ENCODE measurements around the gene FMNL2.
"Not testable (repeated sequence)": the region's sequence is repeated elsewhere in the genome, so short reads cannot be mapped to it uniquely, and the experiment has no call there.

Gene FMNL2

DNA sequence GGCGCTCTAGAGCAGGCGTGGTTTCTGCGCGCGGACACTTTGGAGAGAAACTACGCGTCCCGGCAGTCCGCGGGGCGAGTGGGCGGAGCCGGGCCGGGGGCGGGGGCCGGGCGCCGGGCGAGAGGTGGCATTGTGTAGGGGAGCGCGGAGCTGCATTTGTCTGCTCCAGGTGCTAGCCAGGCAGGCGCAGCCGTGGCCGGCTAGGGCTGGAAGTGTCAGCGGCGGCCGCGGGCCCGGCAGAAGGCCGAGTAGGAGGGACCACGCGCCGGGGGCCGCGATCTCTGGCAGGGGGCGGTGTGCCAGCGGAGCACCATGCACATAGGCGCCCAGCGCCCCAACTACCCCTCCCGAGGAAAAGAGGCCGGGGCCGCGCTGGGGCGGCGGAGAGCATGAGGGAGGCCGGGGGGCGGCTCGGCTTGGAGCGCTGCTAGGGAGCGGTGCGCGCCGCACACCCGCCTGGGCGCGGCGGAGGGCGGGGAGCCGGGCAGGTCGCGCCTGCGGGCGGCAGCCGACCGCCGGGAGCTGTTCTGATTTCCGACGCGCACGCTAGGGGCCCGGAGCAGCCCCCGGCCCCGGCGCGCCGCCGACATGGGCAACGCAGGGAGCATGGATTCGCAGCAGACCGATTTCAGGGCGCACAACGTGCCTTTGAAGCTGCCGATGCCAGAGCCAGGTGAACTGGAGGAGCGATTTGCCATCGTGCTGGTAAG, at the start of gene FMNL2:
TSS of gene FMNL2 (plus strand) at position 159 of the 710 bp plus-strand sequence.
- peak; percentile 78 for DNase-seq

DNA sequence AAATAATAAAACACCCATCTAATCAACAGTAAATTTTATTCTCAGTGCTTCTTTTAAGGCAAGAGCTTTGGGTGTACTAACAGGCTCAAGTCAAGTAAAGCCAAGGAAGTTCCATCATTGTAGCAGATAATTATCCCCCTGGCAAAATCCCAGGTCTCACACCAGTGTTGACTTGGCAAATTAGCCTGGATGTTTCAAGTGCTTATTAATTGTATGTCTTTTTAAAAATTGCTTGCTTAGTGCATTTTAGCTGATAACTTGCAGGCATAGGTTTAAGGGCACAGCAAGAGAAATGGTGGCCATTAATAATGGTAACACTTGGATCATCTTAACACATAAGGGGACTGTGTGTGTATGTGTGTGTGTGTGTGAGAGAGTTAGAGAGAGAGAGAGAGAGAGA, 42.0 kb upstream of the FMNL2 start:
- DNase-seq = no peak

DNA sequence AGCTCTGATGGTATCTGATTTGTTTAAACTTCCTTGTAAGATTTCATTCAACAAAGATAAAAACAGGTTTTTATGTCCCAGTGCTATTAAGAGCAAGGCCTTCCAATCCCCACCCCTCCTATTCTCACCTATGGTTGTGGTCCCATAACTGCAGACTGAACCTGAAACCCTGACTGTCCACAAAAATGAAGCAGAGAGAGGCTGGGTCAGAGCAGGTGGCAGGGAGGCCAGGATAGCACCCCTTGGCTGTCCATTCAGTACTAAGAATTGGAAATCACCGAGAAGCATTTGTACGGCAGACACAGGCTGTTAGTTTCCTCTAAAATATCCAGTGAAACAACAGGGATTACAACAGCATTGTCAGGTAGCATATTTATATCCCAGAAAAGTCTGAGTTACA, 37.3 kb upstream of the FMNL2 start:
- DNase-seq = no peak

DNA sequence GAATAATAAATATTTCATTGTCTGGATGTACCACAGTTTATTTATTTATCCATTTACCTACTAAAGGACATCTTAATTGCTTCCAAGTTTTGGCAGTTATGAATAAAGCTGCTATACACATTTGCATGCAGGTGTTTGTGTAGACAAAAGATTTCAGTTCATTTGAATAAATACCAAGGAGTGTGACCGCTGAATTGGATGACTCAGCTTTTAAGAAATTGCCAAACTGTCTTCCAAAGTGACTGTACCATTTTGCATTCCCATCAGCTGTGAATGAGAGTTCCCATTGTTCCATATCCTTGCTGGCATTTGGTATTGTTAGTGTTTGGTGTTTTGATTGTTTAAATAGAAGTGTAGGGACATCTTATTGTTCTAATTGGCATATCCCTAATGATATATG, 36.2 kb upstream of the FMNL2 start:
- DNase-seq = no peak

DNA sequence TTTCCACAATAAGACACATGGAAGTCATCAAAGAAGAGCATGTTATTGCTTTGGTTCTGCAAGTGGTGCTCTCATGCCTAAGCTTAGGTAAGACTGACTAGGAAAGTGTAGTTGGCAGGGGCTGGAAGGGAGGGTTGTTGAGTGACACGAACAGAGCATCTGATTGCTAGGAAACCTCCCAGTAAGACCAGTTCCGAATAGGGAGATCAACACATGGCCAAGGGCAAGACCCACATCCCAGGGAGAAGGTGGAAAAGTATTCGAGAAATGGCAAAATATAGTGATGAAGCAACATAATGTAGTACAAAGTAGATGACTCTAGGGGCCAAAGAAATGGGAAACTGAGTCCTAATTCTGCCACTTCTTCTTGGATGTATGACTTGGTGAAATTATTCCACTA, 33.8 kb upstream of the FMNL2 start:
- DNase-seq = no peak

DNA sequence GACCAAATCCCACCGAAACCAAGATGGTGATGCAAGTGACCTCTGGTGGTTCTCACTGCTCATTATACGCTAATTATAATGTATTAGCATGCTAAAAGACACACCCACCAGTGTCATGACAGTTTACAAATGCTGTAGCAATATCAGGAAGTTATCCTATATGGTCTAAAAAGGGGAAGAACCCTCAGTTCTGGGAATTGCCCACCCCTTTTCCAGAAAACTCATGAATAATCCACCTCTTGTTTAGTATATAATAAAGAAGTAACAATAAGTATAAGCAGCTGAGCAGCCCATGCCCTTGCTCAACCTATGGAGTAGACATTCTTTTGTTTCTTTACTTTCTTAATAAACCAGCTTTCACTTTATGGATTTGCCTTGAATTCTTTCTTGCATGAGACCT, 31.0 kb upstream of the FMNL2 start:
- DNase-seq = no peak

DNA sequence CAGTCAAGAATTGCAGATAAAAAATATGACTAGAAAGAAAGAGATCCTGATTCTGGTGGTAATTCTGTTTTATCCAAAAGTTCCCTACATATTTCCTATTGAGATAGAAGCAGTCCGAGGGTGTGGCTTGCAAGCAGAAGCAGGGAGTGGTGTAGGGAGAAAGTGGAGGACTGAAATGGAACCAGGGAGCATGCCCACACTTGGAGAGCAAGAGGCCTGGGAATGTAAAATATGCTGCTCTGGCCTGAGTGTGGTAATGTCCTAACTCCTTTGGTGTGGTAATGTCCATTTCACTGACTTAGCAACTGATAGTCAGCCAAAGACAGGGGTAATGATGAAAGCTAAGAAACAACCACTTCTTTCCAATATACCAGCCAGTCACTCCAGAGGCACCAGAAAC, 30.1 kb upstream of the FMNL2 start:
- DNase-seq = no peak

DNA sequence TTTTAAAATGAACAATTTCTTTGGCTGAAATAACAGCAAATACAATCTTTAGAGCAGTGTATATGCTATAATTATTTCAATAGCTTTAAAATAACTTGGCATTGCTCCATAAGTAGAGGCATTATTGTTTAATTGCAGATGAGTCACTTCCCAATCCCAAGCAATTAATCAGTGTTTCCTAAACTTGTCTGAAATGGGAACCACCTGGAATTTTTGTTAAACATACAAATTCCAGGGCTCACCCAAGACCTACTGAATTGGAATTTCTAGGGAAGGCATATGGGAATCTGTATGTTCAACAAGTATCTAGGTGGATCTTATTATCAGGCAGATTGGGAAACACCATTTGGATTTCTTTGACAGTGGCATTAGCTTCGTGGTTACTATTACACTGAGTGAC, 27.1 kb upstream of the FMNL2 start:
- DNase-seq = no peak

DNA sequence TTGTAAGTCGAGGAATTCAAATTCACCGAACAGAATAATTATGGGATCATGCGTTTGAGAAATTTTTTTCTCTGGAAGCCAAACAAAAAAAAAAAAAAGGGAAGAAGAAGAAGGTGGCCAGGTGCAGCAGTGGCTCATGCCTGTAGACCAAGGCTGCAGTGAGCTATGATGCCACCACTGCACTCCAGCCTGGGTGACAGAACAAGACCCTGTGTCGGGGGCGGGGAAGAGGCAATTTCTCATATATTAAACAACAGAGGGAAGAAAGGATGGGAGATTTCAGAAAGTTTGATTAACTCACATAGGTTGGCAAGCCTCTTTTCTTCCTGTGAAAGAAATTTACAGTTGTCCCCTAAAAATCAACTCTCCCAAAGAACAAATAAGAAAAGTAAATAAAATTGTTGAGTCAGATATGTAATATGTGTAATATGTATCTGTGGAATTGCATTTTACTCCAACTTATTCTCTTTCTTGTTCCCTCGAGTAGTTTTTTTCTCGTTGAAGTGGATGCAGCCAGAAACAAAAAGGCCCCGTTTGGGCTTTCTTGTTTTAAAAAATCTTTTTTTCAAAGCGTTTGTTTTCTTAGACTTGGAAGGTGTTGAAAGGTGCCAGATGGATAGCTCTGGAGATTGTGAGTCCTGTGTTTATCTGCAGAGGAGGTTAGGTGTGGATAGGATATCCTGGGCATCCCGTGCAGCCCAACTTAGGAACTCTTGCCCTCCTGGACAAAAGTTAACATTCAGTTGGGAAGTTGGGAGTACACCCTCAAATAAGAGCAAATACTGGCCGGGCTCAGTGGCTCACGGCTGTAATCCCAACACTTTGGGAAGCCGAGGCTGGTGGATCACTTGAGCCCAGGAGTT, 25.4 kb upstream of the FMNL2 start:
- DNase-seq = no peak

DNA sequence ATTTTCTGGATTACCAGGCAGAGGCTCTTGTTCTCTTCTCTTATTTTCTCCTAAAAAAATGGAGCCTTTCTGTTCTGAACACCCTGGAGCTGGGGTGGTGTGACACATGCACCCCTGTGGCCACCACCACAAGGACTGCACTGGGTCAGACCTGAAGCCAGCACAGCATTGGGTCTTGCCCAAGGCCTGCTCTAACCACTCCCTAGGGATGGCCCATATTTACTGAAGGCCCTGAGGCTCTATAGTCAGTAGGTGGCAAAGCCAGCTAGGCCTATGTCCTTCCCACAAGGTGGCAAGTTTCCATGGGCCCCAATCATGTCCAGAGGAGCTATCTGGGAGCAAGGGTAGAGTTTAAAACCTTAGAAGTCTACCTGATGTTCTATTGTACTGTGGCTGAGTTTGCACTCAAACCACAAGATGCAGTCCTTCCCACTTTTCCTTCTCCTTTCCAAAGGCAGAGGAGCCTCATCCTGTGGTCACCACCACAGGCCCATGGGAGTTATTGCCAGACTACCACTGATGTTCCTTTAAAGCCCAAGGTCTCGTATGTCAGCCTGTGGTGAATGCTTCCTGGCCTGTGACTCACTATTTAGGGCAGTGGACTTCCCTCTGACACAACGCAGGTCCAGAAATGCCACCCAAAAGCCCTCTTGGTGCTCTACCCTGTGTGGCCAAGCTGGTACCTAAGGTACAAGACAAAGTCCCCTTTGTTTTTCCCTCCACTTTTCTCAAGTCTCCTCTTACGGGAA, 15.0 kb upstream of the FMNL2 start:
- no peak for DNase-seq

DNA sequence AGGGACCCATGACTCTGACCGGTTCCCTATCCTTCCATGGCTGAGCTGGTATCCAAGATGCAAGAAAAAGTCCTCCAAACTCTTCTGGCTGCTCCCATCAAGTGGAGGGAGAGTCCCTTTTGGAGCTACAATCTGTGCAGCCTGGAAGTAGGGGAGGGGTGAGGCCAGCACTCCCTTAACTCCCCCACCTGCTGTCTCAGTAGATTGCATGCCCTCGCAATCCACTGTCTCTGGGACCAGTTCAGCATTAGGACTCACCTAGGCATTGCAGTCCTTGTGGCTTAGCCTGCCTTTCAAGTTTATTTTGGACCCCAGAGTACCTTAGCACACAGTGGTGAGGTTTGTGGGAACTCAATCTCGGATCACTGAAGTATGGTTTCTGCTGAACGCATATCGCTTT, 14.2 kb upstream of the FMNL2 start:
- DNase-seq = no peak

DNA sequence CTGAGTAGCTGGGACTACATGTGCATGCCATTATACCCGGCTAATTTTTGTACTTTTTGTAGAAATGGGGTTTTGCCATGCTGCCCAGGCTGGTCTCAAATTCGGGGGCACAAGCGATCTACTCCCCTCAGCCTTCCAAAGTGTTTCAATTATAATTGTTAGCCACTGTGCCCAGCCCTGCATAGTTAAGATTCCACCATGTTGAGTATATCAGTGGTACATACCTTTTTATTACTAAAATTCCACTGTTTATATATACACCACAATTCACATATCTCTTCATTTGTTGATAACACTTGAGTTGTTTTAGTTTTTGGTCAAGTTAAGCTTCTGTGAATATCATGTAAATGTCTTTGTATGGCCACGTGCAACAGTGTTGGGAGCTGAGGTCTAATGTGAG, 12.8 kb upstream of the FMNL2 start:
- DNase-seq = no peak

DNA sequence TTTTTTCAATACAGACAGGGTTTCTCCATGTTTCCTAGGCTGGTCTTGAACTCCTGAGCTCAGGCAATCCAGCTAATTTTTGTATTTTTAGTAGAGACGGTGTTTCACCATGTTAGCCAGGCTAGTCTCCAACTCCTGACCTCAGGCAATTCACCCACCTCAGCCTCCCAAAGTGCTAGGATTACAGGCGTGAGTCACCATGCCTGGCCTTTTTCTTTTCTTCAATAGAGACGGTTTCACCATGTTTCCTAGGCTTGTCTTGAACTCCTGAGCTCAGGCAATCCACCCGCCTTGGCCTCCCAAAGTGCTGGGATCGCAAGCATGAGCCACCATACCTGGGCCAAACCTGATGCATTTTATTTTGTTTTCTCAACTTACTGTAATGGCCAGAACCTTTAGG, 9.8 kb upstream of the FMNL2 start:
- not testable (repeated sequence) for DNase-seq

DNA sequence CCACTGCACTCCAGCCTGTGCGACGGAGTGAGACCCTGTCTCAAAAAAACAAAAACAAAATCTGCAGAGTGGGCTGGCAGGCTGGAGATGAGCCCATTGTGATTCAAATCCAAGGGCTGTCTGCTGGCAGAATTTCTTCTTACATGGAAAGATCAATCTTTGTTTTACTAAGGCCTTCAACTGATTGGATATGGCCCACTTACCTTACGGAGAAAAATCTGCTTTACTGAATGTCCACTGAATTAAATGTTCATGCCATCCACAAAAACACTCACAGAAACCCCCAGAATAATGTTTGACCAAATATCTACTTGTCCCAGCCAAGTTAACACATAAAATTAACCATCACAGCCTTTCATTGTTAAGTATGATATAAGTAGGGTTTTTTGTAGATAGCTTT, 8.3 kb upstream of the FMNL2 start:
- no peak for DNase-seq

DNA sequence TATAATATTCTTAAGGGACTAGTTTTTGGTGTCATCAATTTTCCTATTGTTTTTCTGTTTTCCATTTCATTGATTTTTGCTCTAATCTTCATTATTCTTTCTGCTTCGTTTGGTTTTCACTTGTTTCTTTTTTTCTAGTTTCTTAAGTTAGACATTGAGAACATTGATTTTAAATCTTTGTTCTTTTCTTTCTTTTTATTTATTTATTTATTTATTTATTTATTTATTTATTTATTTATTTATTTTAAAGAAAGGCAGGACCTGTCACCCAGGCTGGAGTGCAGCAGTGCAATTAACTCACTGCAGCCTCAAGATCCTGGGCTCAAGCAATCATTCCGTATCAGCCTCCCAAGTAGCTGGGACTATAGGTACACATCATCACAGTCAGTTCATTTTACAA, 7.0 kb upstream of the FMNL2 start:
- DNase-seq = no peak

DNA sequence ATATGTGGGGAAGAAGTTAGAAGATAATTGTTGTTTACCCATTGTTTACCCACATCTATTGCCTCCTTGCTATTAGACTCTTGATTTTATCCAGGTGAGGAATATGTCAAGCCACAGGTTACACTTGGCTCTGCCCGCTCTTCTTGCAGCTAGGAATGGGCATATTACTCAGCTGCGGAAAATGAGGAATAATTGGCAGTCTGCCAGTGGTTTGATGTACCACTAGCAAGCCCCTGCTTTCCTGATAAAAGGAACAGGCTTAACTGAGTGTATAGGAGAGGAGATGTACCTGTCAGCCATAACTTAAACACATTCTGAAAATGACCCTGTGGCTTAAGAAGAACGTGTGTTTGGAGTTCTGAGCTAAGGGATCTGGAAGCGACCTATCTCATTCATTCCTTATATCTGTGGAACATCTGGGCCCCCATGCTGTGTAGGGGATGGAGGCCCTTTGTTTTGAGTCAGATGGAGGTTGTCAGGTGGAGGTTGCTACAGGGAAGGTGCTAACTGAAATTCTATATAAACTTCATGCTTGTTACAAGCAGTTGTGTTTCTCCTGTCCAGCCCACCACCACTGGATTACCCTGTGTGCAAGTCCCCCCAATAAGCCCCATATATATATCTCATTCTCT, 4.6 kb upstream of the FMNL2 start:
- no peak for DNase-seq

DNA sequence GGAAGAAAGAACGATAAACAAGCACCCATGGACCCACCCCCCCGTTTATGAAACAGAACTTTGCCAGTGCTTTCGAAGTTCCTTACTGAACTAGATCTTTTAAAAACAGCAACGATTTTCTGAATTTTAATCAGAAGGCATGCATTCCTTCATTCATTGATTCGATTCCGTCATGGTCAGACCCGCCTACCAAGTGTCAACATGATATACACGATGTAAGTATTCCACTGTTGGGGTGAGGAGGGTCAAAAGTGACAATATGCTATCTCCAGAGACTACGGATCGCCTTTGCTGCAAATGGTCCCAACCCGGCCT, 316 bp upstream of the FMNL2 start:
- DNase-seq = no peak

DNA sequence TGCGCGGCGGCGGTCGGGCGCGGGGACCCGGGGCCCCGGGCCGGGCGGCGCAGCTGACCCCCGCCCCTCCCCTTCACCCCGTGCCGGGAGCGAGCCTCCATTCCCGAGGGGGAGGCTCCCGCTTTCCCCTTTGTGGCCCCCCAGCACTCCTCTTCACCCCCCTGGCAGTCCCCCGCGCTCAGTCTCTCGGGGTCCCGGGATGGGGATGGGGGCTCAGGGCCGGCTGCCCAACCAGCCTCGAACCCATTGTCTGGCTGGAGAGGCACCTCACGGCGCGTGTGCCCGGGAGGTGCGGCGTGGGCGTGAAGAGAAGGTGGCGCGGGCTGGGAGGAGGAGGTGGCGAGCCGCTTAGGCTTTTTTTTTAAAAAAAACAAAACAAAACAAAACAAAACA, 748 bp downstream of the FMNL2 start:
- DNase-seq = peak; percentile 8

DNA sequence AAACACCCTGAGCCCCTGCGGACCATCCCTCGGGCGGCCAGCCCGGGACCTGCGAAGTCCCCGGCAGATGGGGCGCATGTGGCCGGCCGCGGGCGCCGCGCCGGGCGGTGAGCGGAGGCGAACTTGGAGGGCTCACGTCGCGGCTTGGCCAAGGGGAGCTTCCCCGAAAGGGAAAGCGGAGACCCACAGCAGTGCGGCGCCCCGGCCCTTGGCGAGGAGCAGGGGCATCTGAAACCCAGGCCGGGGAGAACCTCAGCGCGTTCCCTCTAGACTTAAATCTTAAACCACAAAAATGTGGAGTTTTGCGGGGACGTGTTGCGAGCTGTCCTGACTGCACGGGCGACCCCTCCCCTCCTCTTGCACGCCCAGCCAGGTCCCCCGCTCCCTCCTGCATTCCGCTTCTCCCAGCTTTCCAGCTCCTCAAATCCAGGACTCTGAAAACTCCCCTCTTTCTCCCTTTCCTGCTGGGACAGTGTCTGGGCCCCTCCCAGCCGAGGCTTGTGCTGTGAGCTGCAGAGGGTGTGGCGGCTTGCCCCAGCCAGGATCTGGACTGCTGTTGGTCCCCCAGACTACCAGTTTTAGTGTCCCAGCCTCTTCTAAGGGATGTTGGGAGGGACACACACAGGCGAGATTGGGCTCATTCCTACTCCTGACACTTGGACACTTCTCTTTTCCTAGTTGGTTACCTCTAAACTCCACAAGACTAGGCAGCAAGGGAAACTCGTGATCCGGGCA, 1.3 kb downstream of the FMNL2 start:
- no peak for DNase-seq

DNA sequence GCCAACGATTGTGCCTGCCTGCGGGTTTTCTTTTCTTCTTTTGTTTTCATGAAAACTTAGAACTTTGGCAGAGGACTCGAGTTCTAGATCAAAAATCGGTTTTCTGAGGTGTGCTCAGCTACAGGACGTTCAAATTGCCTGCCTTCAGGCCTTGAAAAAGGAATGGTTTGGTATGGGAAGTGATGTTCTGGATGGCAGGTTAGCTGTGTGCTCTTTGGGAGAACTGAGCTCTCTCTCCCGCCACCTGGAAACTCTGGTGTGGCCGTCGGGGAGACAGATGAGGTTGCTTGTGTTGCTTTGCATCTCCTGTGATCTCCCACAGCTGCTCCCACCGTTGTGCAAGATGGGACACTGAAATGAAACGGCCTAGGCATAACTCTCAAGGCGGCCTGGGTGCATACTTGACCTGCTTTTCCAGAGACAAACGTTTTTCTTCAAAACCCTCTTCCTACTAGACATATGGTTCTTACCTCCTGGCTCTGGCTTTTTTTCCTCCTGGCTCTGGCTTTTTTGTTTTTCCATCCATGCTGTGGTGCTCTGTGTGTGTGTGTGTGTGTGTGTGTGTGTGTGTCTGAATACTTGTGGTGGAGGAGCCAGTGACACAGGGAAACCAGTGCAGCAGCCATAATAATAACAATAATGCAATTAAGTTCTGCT, 2.0 kb downstream of the FMNL2 start:
- DNase-seq = no peak

DNA sequence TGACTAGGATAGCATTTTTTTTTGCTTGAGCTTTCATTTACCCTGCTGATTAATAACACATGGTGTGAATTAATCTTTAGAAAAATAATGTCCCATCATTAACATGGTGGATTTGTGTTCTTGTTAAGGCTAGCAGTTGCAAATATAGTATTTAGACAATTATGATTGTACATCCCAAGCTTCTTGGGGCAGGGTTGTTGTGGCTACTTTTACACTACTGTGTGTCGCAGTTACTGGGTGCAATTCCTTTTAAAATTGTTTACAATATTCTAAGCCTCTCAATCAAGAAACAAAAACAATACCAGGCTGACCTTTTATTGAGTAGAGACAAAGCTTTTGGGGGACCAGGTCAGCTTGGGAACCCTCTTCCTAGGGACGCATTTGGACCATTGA, 2.5 kb downstream of the FMNL2 start:
- DNase-seq = no peak

DNA sequence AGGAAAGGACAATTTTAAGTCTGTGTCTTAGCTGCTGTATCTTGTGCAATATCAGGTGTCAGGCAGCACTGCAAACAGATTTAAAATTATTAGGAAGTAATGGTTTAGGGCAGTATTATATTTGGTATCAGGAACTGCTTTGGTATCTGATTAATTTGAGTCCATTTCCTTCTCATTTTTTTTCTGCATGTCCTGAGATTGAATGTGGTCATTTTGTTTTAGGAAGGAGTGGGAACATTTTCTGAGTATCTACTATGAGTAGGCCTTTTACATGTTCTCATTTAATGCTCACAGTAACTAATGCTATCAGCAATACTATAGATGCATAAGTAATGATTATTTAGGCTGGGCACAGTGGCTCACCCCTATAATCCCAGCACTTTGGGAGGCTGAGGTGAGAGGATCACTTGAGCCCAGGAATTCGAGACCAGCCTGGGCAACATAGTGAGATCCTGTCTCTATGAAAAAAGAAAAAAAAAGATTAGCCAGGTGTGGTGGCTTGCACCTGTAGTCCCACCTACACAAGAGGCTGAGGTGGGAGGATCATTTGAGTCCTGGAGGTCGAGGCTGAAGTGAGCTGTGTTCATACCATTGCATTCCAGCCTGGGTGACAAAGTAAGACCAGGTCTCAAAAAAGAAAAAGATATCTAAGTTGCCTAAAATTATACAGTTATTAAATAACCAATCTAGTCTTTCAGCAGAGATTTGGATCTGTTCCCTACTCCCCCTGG, 4.7 kb downstream of the FMNL2 start:
- no peak for DNase-seq

All from NCI-H146 (cell line).